ACHN (cell line): Measurements from ENCODE around the gene ARSA.
"Not testable (repeated sequence)": the region's sequence is repeated elsewhere in the genome, so short reads cannot be mapped to it uniquely, and the experiment has no call there.

Experiments
- DNase-seq: peaks from one replicate; pipeline ENCODE4 v3.0.0-alpha.2; 2015
- in situ Hi-C: cut with HindIII; loops from 2 replicates; pipeline ENCODE4 v1.10.0; 2017; ENCODE audit warnings: low sequenced_read_pairs, low pct_ligation_motif_present, low pct_unique_long_range_greater_than_20kb

ARSA gene

DNA sequence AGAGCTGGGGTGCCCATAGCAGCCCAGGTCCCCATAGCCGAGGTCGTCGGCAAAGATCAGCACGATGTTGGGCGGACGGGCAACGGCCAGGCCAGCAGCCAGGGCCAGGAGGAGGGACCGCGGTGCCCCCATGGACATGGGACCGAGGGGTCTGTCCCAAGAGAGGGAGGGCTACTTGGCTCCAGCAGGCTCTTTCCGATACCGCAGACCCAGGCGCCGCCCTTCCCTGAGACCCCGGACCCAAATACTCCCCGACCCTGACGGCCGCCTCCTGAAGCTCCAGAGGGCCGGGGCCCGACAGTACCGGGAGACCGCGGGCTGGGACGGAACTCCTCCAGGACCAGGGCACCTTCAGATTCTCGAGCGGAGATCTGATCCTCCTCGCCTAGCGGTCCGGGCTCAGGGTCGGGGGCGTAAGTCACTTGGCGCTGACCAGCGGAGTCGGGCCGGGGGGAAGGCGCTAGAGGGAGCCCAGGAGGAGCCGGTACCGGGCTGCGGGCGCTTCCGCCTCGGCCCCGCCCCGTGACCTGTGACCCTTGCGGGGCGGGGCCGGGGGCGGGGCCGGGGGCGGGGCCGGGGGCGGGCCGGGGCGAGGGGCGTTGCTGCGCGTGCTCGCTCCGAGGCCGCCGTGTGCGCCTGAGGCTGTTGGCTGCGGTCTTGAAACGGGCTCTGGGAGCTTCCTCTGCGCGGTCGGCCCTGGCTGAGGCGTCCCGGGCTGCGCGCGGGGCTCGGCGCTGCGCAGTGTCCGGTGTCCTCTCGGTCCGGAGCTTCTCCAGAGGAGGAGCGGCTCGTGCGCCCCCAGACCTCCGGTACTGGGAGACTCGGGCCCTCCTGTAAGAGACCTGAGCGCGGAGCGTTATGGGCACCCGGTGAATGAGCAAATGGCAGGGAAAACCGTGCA lies at the start of gene ARSA:
Gene ARSA (minus strand): TSS at position 511 of the 901 bp plus-strand sequence. CDS start 373 bp downstream, at position 138.
- in situ Hi-C loops, result no loop called here
- peak; percentile 77 for DNase-seq

DNA sequence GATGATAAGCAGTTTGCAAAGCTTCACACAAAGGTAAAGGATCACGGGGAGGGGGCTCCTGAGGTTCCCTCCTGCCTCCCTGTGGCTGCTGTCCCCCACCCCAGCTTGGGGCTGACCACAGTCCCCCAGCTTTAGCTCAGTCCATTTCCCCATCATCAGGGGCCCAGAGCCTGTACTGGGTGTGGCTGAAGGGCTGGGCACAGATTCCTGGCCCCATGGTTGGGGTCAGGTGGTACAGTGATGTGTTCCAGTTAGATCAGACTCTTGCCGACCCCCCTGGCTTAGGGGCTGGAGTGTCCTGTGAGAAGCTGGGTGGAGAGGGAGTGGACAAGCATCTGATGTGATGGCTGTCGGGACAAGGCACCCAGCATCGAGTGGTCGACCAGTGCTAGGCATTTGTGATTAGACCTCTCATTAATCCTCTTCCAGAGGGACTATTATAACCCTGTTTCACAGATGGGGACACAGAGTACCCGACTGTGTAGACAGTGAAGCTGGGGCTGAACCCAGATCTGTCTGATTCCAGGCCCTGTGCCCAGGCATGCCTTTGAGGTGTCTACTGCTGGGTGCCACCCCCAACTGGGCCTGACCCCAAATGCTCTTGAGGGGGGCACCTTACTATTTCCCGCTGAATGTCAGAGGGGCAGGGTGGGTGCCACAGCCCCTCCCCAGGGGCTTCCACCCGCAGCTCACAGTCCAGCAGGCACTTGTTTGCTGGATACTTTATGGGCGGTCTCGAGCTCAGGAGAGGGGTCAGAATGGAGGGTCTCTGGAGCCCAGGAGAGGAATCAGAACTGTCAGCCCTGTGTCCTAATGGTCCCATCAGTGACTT lies 48.9 kb upstream of the ARSA start:
- in situ Hi-C loops, result no loop called here
- no peak for DNase-seq

DNA sequence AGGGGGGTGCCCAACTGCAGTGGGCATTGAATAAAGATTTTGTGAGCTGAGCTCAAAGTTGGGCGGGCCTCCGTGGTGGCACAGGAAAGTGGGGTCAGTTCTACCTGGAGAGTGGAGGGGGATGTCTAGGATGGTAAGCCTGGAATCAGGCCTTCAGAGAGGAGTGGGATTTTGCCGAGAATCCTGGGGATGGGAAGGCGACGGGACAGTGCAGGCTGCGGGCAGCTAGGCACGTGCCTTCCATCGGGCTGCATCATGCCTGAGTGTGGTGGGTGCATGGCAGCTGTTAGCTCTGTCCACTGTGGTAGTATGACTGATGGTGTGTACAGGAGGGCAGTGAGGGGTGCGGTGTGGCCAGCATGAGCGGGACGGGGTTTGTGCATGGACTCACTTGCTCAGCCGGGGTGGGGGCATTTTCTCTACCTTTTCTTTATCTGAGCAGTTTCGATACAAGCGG lies 48.3 kb upstream of the ARSA start:
- DNase-seq, result no peak
- in situ Hi-C loops, result no loop called here

DNA sequence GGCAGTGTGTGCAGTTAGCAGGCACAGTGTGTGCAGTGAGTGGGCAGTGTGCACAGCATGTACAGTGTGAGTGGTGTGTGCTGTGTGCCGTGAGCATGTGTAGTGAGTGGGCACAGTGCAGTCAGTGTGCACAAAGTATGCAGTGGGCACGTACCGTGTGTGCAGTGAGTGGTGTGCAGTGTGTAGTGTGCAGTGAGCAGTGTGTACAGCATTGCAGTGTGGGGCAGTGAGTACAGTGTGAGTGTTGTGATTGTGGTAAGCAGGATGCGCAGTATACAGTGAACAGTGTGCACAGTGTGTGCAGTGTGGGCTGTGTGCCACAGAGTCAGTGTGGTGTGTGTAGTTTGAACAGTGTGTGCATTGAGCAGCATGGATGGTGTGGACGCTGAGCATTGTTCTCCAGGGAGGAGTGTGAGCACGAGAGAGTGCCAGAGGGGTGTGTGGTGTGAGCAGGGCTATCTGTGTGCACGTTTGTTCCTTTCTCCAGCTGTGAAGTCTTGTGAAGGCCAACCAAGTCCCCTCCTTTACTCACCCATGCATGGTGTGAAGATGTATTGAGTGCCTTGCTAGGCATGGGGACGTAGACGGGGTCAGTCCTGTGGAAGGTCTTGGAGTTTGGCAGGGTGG lies 47.7 kb upstream of the ARSA start:
- no peak for DNase-seq
- in situ Hi-C loops, result no loop called here

DNA sequence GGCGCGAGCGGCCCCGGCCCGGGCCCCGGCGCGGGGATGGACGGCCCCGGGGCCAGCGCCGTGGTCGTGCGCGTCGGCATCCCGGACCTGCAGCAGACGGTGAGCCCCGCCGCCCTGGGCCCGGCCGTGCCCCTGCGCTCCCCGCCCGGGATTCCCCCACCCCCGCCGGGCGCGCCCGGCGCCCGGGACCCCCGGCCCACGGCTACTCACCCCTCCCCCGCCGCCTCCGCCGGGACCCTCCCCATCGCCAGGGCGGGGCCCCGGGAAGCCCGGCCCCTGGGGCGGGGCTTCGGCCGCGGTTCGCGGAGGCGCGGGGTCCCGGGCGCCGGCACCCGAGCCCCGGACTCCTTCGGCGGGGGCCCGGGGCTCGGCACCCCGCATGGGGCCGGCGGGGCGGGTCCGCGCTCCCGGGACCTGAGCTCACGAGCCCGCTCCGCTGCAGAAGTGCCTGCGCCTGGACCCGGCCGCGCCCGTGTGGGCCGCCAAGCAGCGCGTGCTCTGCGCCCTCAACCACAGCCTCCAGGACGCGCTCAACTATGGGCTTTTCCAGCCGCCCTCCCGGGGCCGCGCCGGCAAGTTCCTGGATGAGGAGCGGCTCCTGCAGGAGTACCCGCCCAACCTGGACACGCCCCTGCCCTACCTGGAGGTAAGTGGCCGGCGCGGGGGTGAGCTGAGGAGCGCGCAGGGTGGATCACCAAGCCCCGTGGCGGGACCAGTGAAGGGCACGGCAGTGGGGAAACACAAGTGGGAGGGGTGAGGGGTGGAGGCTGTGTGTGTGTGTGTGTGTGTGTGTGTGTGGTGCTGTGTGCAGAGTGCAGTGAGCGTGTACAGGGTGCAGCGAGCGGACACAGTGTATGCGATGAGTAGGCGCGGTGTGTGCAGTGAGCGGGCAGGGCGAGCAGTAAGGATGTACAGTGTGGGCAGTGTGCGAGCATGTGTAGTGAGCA lies 46.9 kb upstream of the ARSA start:
- DNase-seq, result peak; percentile 19
- in situ Hi-C loops, result no loop called here

DNA sequence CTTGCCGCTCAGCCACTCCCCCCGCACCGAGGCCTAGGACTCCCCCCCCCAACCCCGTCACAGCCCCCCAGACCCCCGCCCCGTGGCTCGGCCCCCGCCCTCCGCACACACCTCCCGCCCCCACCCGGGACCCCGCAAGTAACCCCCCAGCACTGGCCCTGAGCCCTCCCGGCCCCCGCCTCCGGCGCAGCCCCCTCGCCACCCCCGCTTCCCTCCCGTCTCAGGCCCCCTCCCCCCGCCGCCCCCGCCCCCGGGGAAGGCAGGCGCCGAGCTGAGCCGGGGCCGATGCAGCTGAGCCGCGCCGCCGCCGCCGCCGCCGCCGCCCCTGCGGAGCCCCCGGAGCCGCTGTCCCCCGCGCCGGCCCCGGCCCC lies 46.2 kb upstream of the ARSA start:
- in situ Hi-C loops, result no loop called here
- no peak for DNase-seq

DNA sequence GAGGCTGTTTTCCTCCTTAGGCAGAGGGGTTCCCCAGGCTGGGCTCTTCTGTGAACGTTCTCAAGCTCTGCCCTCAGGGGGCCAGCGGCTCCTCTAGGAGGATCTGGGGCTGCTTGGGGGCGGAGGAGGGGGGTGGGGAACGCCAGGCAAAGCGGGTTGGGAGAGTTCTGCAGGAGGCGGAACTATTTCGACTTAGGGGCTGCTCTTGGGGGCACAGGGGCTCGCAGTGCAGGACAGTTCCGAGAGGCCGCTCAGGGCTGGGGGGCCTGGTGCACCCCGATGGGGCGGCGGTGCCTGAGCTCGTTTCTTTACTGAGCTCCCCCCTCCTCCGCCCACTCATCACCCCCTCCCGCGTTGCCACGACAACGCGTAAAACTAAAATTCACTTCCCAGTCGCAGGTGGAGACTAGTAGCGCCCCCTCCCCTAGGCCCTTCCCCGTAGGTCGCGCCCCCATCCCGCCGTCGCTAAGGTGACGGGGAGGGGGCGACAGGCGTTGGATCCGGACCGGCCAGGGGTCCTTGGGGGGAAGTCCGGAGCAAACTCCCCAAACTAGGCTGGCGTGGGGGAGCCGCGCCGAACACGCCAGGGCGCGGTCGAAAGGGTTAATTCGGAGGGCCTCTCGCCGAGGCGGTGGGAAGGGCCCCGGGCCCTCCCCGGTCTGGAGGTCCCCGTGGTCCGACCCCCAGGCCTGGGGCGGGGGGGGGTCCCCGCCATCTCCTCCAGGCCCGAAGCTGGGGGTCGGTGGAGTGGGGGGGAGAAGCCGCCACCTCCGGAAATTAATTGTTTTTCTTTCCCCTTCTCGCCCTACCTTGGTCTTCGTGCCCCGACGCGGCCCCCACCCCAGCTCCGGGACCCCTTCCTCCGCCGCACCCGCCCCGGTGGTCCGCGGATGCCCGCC lies 45.5 kb upstream of the ARSA start:
- no peak for DNase-seq
- in situ Hi-C loops, result no loop called here

DNA sequence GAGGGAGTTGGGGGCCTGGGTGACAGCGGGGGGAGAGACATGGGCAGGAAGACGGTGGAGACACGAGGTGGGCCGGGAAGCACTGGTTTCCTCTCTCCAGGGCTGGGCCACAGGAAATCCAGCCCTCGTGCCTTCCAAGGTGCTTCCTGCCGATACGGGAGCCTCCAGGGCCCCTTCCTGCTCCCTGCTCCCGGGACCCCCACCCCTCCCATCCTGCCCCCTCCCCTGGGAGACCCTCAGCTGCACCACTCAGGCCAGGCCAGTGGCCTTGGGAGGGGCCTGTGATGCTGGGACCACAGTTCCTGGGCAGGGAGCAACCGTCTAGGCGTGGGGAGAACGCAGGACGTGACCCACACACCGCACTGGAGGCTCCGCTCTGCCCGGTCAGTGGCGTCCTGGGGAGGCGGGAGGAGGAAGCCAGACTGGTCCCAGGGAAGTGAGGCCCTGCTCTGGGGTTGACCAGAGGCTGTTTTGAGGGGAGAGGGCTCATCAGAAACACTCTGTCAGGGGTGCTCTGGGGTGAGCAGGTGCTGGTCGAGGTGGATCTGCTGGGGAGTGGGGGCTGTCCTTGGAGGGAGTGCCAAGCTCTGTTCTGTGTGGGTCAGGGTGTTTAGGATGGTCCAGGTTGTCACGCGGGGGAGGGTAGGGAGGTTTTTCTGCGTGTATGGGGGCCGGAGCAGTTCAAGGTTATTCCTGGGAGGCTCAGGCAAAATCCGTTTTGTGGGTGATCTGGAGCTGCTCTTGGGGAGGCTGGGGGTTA lies 44.7 kb upstream of the ARSA start, which contains the start of gene SHANK3:
Gene SHANK3 (plus strand): TSS at position 353 of the 760 bp plus-strand sequence.
- DNase-seq, result no peak
- in situ Hi-C loops, result no loop called here

DNA sequence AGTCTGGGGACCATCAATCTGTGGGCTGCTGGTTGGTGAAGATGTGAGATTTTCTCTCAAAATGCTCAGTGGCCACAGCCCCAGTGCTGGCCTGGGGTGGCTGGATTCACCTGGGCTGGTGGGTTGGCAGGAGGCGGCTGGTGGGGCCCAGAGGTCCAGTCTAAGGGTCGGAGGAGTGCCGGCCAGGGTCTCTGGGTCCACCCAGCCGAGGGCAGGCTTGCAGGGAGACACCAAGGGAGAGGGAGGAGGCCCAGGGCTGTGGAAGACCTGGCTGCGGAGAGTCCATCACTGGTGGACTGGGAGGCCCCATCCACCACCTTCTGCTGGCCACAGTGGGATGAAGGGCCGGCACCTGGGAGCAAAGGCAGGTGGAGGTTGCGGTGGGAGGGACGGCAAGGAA lies 44.1 kb upstream of the ARSA start:
- in situ Hi-C loops, result no loop called here
- DNase-seq, result no peak

DNA sequence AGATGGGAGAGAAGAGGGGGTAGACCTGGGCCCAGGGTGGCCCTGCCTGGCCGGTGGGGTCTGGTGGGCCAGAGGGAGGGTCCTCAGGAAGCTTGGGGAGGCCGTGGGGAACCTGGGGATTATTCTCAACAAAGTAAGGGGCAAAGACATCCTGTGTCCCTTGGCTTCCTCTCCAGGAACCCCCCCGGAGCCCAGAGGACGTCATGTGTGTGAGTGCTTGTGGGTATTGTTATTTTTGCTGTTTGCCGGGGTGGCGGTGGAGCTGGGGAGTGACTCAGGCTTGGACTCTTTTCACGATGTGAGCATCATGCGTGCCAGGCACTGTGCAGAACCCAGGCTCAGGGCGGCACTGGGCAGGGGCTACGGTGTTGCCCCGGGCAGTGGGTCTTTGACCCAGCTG lies 43.7 kb upstream of the ARSA start:
- no peak for DNase-seq
- in situ Hi-C loops, result no loop called here

DNA sequence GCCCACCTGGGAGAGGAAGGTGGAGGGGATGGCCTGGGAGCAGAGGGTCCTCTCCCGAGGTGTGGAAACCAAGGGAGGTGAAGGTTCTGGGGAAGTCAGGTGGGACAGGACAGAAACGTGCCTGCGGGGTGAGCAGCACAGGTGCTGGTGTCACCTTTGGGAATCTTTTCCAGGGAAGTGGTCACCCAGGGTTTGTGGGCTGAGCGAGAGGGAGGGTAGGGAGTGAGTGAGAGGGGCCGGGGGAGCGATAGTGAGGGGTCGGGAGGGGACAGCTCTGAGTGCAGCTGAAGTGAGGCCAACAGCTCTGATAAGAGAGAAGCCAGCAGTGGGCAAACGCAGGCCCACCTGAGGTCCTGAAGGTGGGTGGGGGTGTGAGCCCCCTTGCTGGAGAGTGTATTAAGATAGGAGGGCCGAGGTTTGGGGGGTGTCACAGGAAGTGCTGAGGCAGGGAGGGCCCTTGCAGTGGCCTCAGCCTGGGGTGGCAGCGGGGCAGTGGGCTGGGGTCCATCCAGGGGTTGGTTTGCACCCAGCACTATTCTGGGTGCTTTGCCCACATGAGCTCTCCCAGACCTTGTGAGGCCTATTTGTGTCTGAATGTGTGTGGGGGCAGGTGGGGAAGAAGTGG lies 43.1 kb upstream of the ARSA start:
- in situ Hi-C loops, result no loop called here
- DNase-seq, result no peak

DNA sequence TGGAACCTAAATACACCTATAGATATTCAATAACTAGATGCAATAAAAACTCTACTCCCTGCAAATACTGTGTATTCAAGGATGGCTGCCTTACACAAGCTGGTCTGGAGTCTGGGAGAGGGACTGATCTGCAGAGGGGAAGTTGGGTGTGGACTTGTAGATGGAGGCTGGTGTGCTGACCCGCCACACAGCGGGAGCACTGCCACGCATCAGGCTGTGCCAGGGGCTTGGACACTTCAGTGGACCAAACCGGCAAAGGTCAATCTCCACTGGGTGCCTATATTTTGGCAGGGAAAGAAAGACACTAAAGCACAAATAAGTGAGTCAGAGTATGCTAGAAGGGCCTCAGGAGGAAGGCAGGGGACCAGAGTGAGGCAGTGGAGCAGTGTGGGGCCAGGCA lies 42.6 kb upstream of the ARSA start:
- in situ Hi-C loops, result no loop called here
- no peak for DNase-seq

DNA sequence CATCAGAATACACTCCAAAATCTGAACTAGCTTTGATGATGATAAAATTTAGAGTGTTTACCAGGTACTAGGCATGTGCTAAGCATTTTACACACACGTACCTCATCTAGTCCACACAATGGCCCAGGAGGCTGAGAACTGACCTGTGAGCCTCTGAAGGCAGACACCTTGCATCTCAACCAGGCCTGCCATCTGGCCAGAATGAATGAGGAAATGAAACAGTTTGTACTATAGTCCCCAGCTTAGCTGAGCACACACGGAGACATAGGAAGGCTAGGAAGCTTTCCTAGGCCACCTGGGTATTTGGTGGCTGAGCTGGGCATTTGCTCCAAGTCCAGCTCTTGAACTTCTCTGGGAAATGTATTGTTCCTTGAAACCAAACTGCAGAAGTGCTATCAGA lies 37.8 kb upstream of the ARSA start:
- no peak for DNase-seq
- in situ Hi-C loops, result no loop called here

DNA sequence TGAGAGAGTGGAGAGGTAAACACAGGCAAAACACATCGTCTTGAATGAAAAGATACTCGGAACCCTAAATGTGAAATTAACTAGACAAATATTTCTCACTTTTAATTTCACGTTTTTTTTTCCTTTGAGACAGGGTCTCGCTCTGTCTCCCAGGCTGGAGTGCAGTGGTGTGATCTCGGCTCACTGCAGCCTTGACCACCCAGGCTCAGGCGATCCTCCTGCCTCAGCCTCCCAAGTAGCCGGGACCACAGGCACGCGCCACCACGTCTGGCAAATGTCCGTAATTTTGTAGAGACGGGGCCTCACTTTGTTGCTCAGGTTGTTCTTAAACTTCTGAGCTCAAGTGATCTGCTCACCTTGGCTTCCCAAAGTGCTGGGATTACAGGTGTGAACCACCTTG lies 37.3 kb upstream of the ARSA start:
- in situ Hi-C loops, result no loop called here
- no peak for DNase-seq

DNA sequence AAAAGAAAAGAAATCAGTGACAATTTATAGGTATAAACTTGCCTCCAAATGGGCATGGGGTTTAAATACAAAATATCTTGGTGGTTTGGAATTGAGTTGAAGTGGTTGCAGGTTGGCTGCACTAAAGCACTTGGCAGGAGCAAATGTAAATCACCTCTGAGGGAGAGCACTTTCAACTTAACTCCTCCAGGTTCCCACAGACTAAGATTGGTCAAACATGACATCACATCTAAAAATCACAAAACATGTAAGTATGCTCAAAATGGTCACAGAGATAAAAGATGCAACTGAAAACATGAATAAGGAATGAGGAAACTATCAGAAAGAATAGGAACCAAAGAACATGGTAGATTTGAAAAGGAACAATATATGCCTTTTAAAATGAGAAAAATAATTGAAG lies 32.4 kb upstream of the ARSA start:
- in situ Hi-C loops, result no loop called here
- no peak for DNase-seq

DNA sequence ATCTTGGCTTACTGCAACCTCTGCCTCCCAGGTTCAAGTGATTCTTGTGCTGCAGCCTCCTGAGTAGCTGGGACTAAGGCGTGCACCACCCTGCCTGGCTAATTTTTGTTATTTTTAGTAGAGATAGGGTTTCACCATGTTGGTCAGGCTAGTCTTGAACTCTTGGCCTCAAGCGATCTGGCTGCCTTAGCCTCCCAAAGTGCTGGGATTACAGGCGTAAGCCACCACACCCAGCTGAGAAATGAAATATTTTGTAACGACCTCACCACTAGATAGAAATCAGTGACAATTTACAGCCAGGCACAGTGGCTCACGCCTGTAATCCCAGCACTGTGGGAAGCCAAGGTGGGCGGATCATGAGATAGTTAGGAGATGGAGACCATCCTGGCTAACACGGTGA lies 31.8 kb upstream of the ARSA start:
- DNase-seq, in situ Hi-C loops: not testable (repeated sequence)
